A673 (cell line): Measurements from ENCODE around the gene GRWD1.

Experiments
- EZH2 ChIP-seq: fragments of 200-600 bp; sonication (generic); IDR thresholded peaks from 2 replicates; pipeline ENCODE4 v1.6.1; 2017; ENCODE audit warnings: borderline replicate concordance, low read depth, mild to moderate bottlenecking, mixed read lengths, antibody characterized with exemption, low read length; ENCODE audit not compliant: poor library complexity, severe bottlenecking
- TF ChIP-seq, protein P1 (sequence below): fragments of 300-800, 200-600 bp; sonication (generic); conservative IDR thresholded peaks from 2 replicates; pipeline ENCODE4 v1.5.1; 2017; ENCODE audit warnings: low read depth, mild to moderate bottlenecking, antibody characterized with exemption, low read length, moderate library complexity, mixed read lengths

DNA sequence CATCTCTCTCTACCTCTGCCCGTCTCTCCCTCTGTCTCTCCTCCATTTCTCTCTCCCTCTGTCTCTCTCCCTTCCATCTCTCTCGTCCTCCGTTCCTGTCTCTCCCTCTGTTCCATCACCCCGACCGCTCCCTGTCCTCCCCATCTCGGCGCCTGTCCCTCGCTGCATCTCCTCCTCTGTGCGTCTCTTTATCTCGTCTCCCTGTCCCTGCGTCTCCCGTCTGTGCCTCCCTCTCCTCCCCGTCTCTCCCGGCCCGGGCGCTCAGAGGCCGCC is 47.7 kb upstream of the GRWD1 start:
- TF ChIP-seq, protein P1, sequence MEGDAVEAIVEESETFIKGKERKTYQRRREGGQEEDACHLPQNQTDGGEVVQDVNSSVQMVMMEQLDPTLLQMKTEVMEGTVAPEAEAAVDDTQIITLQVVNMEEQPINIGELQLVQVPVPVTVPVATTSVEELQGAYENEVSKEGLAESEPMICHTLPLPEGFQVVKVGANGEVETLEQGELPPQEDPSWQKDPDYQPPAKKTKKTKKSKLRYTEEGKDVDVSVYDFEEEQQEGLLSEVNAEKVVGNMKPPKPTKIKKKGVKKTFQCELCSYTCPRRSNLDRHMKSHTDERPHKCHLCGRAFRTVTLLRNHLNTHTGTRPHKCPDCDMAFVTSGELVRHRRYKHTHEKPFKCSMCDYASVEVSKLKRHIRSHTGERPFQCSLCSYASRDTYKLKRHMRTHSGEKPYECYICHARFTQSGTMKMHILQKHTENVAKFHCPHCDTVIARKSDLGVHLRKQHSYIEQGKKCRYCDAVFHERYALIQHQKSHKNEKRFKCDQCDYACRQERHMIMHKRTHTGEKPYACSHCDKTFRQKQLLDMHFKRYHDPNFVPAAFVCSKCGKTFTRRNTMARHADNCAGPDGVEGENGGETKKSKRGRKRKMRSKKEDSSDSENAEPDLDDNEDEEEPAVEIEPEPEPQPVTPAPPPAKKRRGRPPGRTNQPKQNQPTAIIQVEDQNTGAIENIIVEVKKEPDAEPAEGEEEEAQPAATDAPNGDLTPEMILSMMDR = no peak
- no peak for TF ChIP-seq EZH2
